ENCODE measurements around the gene VAPA.

DNA sequence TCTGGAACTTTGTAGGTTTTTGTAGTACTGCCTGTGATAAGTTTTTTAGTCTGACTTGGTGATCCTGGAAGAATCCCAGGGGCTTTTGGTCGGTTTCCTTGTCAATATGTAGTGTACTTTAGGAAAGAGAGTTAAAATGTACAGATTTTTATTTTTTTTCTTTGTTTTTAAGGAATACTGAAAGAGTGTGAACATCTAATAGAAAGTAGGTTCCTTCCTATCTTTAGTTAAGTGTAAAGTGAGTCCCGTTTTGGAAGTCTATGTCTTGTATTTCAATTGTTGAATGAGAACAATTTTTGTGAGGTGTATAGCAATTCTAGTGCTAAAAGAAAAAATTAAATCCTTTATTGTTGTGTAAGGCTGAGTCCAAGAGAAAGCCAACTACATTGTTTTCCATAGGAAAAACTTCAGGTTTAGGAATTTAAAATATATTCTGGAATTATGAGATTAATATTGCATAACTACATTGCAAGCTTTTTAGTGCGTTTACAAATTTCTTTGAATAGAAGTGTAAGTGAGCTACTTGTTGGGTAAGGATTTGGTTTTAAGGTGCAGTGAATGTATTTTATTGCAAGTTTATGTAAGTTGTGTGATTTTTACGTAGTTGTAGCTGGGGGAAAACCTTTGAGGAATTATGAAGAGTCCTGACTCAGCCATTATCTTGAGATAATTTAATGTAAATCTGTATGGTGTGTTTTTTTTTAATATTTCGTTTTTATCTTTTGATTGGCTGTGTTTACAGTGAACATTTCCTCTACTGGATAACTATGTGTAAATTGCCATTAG, 1.7 kb downstream of the VAPA start:
- no peak for TF ChIP-seq EZH2 (IDR thresholded peaks at IDR 0.05; ENCODE audit: low read length)
- TF ChIP-seq, protein P1, sequence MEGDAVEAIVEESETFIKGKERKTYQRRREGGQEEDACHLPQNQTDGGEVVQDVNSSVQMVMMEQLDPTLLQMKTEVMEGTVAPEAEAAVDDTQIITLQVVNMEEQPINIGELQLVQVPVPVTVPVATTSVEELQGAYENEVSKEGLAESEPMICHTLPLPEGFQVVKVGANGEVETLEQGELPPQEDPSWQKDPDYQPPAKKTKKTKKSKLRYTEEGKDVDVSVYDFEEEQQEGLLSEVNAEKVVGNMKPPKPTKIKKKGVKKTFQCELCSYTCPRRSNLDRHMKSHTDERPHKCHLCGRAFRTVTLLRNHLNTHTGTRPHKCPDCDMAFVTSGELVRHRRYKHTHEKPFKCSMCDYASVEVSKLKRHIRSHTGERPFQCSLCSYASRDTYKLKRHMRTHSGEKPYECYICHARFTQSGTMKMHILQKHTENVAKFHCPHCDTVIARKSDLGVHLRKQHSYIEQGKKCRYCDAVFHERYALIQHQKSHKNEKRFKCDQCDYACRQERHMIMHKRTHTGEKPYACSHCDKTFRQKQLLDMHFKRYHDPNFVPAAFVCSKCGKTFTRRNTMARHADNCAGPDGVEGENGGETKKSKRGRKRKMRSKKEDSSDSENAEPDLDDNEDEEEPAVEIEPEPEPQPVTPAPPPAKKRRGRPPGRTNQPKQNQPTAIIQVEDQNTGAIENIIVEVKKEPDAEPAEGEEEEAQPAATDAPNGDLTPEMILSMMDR (optimal IDR thresholded peaks at IDR 0.05 in 1 of 3, IDR thresholded peaks at IDR 0.05 in 1 of 3, conservative IDR thresholded peaks at IDR 0.05 in 1 of 3; ENCODE audit: extremely low read depth in 1 of 3, insufficient read depth in 2 of 3, low read length in 3 of 3) = no peak
